H9 (cell line): ENCODE results near the gene SH2D2A. TPM values are rescaled to one million over a fixed set of nuclear protein-coding genes. Genes with fewer than 3 reads are reported as not detected.

Experiments
- DNase-seq: peaks from one replicate; pipeline ENCODE4 v3.0.0-alpha.2; 2017
- H2AFZ ChIP-seq: one replicate; pipeline ENCODE4 v1.6.1; 2013; ENCODE audit warnings: mild to moderate bottlenecking, low read length, control low read depth, moderate library complexity
- H2AK5ac ChIP-seq: 2 replicates; pipeline ENCODE4 v1.6.1; 2013; ENCODE audit warnings: low read length, control low read depth, mixed read lengths; ENCODE audit not compliant: insufficient read length
- H2BK120ac ChIP-seq: one replicate; pipeline ENCODE4 v1.6.1; 2013; ENCODE audit warnings: low read depth, mild to moderate bottlenecking, low read length, control low read depth, inconsistent platforms; ENCODE audit not compliant: poor library complexity, severe bottlenecking
- H2BK12ac ChIP-seq: 2 replicates; pipeline ENCODE4 v1.6.1; 2013; ENCODE audit warnings: low read length, control low read depth, mixed read lengths, low read depth; ENCODE audit not compliant: insufficient read length
- H2BK15ac ChIP-seq: 2 replicates; pipeline ENCODE4 v1.6.1; 2013; ENCODE audit warnings: low read depth, low read length, control low read depth
- H2BK20ac ChIP-seq: one replicate; pipeline ENCODE4 v1.6.1; 2013; ENCODE audit warnings: low read depth, mild to moderate bottlenecking, low read length, control low read depth, inconsistent platforms; ENCODE audit not compliant: poor library complexity, severe bottlenecking
- H2BK5ac ChIP-seq: 2 replicates; pipeline ENCODE4 v1.6.1; 2013; ENCODE audit warnings: low read length, control low read depth, mixed read lengths; ENCODE audit not compliant: insufficient read length
- H3K14ac ChIP-seq: 2 replicates; pipeline ENCODE4 v1.6.1; 2013; ENCODE audit warnings: low read length, control low read depth; ENCODE audit not compliant: insufficient read depth
- H3K18ac ChIP-seq: 2 replicates; pipeline ENCODE4 v1.6.1; 2013; ENCODE audit warnings: low read depth, mild to moderate bottlenecking, mixed read lengths, low read length, control low read depth; ENCODE audit not compliant: insufficient read length
- H3K23ac ChIP-seq: 2 replicates; pipeline ENCODE4 v1.6.1; 2013; ENCODE audit warnings: low read length, control low read depth, mixed read lengths, low read depth; ENCODE audit not compliant: insufficient read length
- H3K23me2 ChIP-seq: 2 replicates; pipeline ENCODE4 v1.6.1; 2013; ENCODE audit warnings: low read depth, mild to moderate bottlenecking, mixed read lengths, low read length, control low read depth; ENCODE audit not compliant: insufficient read length, poor library complexity, severe bottlenecking
- H3K27ac ChIP-seq: 2 replicates; pipeline ENCODE4 v1.5.1; 2013; ENCODE audit warnings: low read length, control low read depth, mixed read lengths, low read depth; ENCODE audit not compliant: insufficient read length
- H3K27me3 ChIP-seq: 2 replicates; pipeline ENCODE4 v1.6.1; 2013; ENCODE audit warnings: low read length, control low read depth, inconsistent platforms; ENCODE audit not compliant: insufficient read depth
- H3K4ac ChIP-seq: 2 replicates; pipeline ENCODE4 v1.6.1; 2013; ENCODE audit warnings: low read depth, mild to moderate bottlenecking, control low read depth, inconsistent platforms, low read length, moderate library complexity
- H3K4me1 ChIP-seq: 2 replicates; pipeline ENCODE4 v1.6.1; 2013; ENCODE audit warnings: low read length, control low read depth, inconsistent platforms; ENCODE audit not compliant: insufficient read depth
- H3K4me2 ChIP-seq: 2 replicates; pipeline ENCODE4 v1.6.1; 2013; ENCODE audit warnings: low read length, control low read depth, mixed read lengths; ENCODE audit not compliant: insufficient read length, insufficient read depth
- H3K56ac ChIP-seq: 2 replicates; pipeline ENCODE4 v1.6.1; 2013; ENCODE audit warnings: low read depth, mild to moderate bottlenecking, mixed read lengths, low read length, control low read depth; ENCODE audit not compliant: insufficient read length
- H3K79me1 ChIP-seq: 2 replicates; pipeline ENCODE4 v1.6.1; 2013; ENCODE audit warnings: low read depth, mild to moderate bottlenecking, moderate library complexity, low read length, control low read depth, inconsistent platforms; ENCODE audit not compliant: insufficient read depth, poor library complexity, severe bottlenecking
- H3K79me2 ChIP-seq: 2 replicates; pipeline ENCODE4 v1.6.1; 2013; ENCODE audit warnings: low read length, control low read depth, inconsistent platforms; ENCODE audit not compliant: insufficient read depth
- H3K9ac ChIP-seq: 2 replicates; pipeline ENCODE4 v1.6.1; 2013; ENCODE audit warnings: low read length, control low read depth, mixed read lengths; ENCODE audit not compliant: insufficient read length; ENCODE audit errors: extremely low read depth
- H3K9me3 ChIP-seq: one replicate; pipeline ENCODE4 v1.6.1; 2013; ENCODE audit warnings: low read depth, low read length, inconsistent platforms; ENCODE audit not compliant: control insufficient read depth
- H3T11ph ChIP-seq: one replicate; pipeline ENCODE4 v1.6.1; 2013; ENCODE audit warnings: mild to moderate bottlenecking, low read length, control low read depth, inconsistent platforms
- H4K20me1 ChIP-seq: one replicate; pipeline ENCODE4 v1.6.1; 2013; ENCODE audit not compliant: control insufficient read depth, insufficient read length, insufficient read depth
- H4K5ac ChIP-seq: 2 replicates; pipeline ENCODE4 v1.6.1; 2013; ENCODE audit warnings: low read depth, mild to moderate bottlenecking, mixed read lengths, low read length, control low read depth; ENCODE audit not compliant: insufficient read length
- H4K8ac ChIP-seq: replicated peaks from 2 replicates; pipeline ENCODE4 v1.6.1; 2013; ENCODE audit warnings: low read length, control low read depth, mixed read lengths, low read depth; ENCODE audit not compliant: insufficient read length
- H4K91ac ChIP-seq: 2 replicates; pipeline ENCODE4 v1.6.1; 2013; ENCODE audit warnings: low read depth, mild to moderate bottlenecking, moderate library complexity, mixed read lengths, low read length, control low read depth; ENCODE audit not compliant: insufficient read length
- H3K27ac Mint-ChIP-seq, 3 experiments: 2 replicates in 2 of 3; 3 replicates in 1 of 3; pipeline ENCODE4 v1.8.0; 2020 to 2021; ENCODE audit warnings: mixed read lengths in 3 of 3, mild to moderate bottlenecking in 1 of 3, moderate library complexity in 1 of 3
- H3K27me3 Mint-ChIP-seq: 2 replicates; pipeline ENCODE4 v1.8.0; 2021; ENCODE audit warnings: low read depth, mild to moderate bottlenecking, moderate library complexity, mixed read lengths
- H3K36me3 Mint-ChIP-seq, 3 experiments: 2 replicates in 2 of 3; 3 replicates in 1 of 3; pipeline ENCODE4 v1.8.0; 2020 to 2021; ENCODE audit warnings: low read depth in 3 of 3, mixed read lengths in 3 of 3; ENCODE audit not compliant: insufficient read depth in 1 of 3
- H3K4me1 Mint-ChIP-seq, 2 experiments: 2 replicates each; pipeline ENCODE4 v1.8.0; 2020; ENCODE audit warnings: mixed read lengths in 2 of 2
- H3K4me3 Mint-ChIP-seq, 2 experiments: 2 replicates in 1 of 2; 3 replicates in 1 of 2; pipeline ENCODE4 v1.8.0; 2020 to 2021; ENCODE audit warnings: mild to moderate bottlenecking in 2 of 2, mixed read lengths in 2 of 2, moderate library complexity in 1 of 2
- H3K9me3 Mint-ChIP-seq, 2 experiments: 2 replicates in 1 of 2; 3 replicates in 1 of 2; pipeline ENCODE4 v1.8.0; 2020; ENCODE audit warnings: mild to moderate bottlenecking in 2 of 2, mixed read lengths in 2 of 2, moderate library complexity in 1 of 2
- CTCF ChIP-seq: fragments of 200-600 bp; sonication (generic); conservative IDR thresholded peaks from 3 replicates; pipeline ENCODE4 v1.8.0; 2021; ENCODE audit warnings: antibody characterized with exemption, mild to moderate bottlenecking
- WGBS: extraction: QIAGEN DNeasy Blood & Tissue Kit; methylation state at CpG from one replicate; pipeline ENCODE4 v1.1.7; 2013; ENCODE audit warnings: missing lambda C conversion rate, low lambda C conversion rate, mixed read lengths; ENCODE audit not compliant: insufficient read length; ENCODE audit errors: extremely low coverage; 5-methylcytosine and 5-hydroxymethylcytosine counted together
- total RNA-seq: library from RNA; stranded (reverse); gene quantifications from 2 replicates; pipeline ENCODE4 v1.2.1, GENCODE V29; 2021

SH2D2A gene
- total RNA-seq, 1 experiment from 2014 or later, result 2.0 TPM

DNA sequence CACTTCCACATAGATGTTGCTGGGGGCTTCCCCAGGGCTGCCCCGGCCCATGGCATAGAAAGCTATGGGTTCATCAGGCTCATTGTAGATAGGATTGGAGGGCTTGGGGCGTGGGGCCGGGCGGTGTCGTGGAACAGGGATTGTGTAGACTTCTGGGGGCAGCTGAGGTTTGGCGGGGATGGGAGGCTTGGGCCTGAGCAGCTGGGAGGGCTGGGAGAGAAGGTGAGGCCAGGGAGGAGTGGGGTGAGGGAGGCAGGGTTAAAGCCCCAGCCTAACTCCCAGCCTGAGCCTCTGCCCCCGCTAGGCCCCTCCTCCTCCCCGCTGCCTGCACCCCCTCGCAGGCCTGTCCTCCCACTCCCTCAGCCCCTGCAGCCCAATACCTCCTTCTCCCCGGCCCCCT lies 7.4 kb downstream of the SH2D2A start:
- Histone ChIP-seq H3K4ac (no peak overlapping the region), H3K56ac (no peak overlapping the region), H4K20me1 (no peaks in the 10 kb centered on the region), H3K79me2 (no peaks in the 10 kb centered on the region), H3K4me1 (no peaks in the 10 kb centered on the region; the same call in 1 of the 2 replicates), H2AFZ (no peak overlapping the region), H3T11ph (no peak overlapping the region), H2BK120ac (no peak overlapping the region), H3K14ac (no peak overlapping the region), H3K79me1 (no peaks in the 10 kb centered on the region), H2BK15ac (no peak overlapping the region), H3K27ac (no peak overlapping the region), H4K8ac (no peak overlapping the region), H3K4me2 (no peak overlapping the region), H3K23ac (no peak overlapping the region), H3K9me3 (no peaks in the 10 kb centered on the region), H3K23me2 (peaks cover 5% of the 10 kb centered on the region), H3K9ac (no peak overlapping the region), H2BK5ac (no peak overlapping the region), H4K5ac (no peak overlapping the region), H4K91ac (no peak overlapping the region), H3K27me3 (peaks cover 4% of the 10 kb centered on the region), H2BK12ac (no peak overlapping the region), H2BK20ac (no peak overlapping the region), H2AK5ac (no peak overlapping the region), H3K18ac (no peak overlapping the region)
- peaks cover 0 to 12% (median 4%) of the 10 kb centered on the region in 3 experiments; a peak in 3 of 7 replicates for H3K36me3 Mint-ChIP-seq
- WGBS, result no CpG with 5 or more reads among the region's 10 CpGs
- no peak for DNase-seq
- peaks cover 14 to 38% of the 10 kb centered on the region in 2 experiments for H3K4me1 Mint-ChIP-seq
- H3K27me3 Mint-ChIP-seq, result peaks cover 38% of the 10 kb centered on the region
- no peaks in the 10 kb centered on the region; a peak in 1 of 5 replicates for H3K9me3 Mint-ChIP-seq
- no peak for TF ChIP-seq CTCF
- H3K27ac Mint-ChIP-seq, result peak overlapping the region in 2 of 3 experiments; percentile 25 to 31; a peak in 1 of 7 replicates
- H3K4me3 Mint-ChIP-seq, result no peak overlapping the region
